Measurements from ENCODE around the gene GLI3.

DNA sequence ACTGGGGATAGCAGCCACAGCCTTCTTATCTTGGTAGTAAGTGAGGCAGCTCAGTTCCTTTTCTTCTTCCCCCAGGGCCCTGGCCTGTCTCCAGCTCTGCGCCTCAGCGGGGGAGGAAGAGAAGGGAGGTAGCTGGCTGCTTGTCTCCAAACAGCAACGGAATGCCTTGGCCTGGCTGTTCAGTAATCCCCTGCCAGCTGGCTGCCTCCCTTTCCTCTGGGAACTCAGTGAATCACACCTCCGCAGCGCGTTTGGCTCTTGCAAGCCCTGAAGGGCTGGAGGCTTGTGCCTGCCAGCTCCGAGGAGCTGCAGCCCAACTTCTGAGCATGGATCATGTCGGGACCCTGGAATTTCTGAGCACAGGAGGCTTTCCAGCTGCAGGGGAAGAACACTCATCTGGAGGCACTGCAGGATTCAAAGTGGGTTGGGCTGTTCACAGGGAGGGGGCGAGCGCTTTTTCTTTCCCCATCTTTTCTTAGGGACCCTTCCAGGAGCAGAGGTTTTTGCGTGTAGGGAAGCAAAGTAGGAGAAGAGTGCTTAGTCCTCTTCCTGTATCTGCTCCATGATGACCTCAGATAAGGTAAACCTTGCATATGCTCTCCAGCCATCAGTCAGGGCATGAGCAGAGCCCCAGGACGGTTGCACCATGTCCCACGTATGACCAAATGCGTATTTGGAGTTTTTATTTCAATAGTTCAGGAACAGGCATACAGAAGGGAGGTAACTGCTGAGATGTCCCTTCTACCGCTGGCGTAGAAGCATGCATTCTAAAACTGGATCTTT lies 280.9 kb downstream of the GLI3 start:
- TF ChIP-seq POLR2AphosphoS5 (IDR thresholded peaks at IDR 0.05) (peak; percentile 55 to 89 (median 59)), POLR2A (IDR thresholded peaks at IDR 0.05) (no peak)

All from stomach (tissue), 4 donors.